Panc1 (cell line): ENCODE measurements around the gene ELL2. TPM values are rescaled to one million over a fixed set of nuclear protein-coding genes. Genes with fewer than 3 reads are reported as not detected.

Source experiments
- ATAC-seq: fragments of 200-7000 bp; cut with Tn5 transposase; 2 replicates; pipeline ENCODE4 v1.9.1; 2020; ENCODE audit warnings: mild to moderate bottlenecking, moderate library complexity
- BruUV-seq: library from RNA; stranded (reverse); fragments of 400-500 nt; replicated peaks from 2 replicates; lab custom pipeline; 2021; lab: Mats Ljungman, UMichigan
- CTCF ChIA-PET: fragments of 300-600 bp; sonication (Branson Sonifier 250); formaldehyde crosslinking; loops from one replicate; lab custom pipeline; 2022; ENCODE audit warnings: antibody characterized with exemption; lab: Charles Lee
- POLR2A ChIA-PET: fragments of 300-600 bp; sonication (Branson Sonifier 250); formaldehyde crosslinking; loops from one replicate; lab custom pipeline; 2022; ENCODE audit warnings: antibody characterized with exemption; lab: Charles Lee
- DNase-seq: peaks from one replicate; pipeline ENCODE4 v3.0.0-alpha.2; 2010; ENCODE audit warnings: low read depth, low spot score
- H3K27ac ChIP-seq: 2 replicates; pipeline ENCODE4 v1.5.1; 2011; ENCODE audit warnings: mild to moderate bottlenecking, low read length, inconsistent platforms
- H3K27me3 ChIP-seq: fragments of 200-500 bp; sonication (Bioruptor generic); 2 replicates; pipeline ENCODE4 v1.6.0; 2014; ENCODE audit warnings: low read length, inconsistent platforms; ENCODE audit not compliant: control insufficient read depth, insufficient read depth
- H3K36me3 ChIP-seq: fragments of 200-500 bp; sonication (Bioruptor generic); 2 replicates; pipeline ENCODE4 v1.5.1; 2014; ENCODE audit warnings: inconsistent platforms, mild to moderate bottlenecking, low read length, moderate library complexity; ENCODE audit not compliant: control insufficient read depth, insufficient read depth
- H3K4me1 ChIP-seq: 2 replicates; pipeline ENCODE4 v1.5.1; 2011; ENCODE audit warnings: inconsistent platforms, mild to moderate bottlenecking, low read length, moderate library complexity; ENCODE audit not compliant: control insufficient read depth, insufficient read depth
- H3K4me3 ChIP-seq, 2 experiments: 2 replicates each; pipeline ENCODE4 v1.5.1; 2011 to 2012; ENCODE audit warnings: low read depth in 2 of 2, low read length in 2 of 2, mild to moderate bottlenecking in 2 of 2, inconsistent platforms in 1 of 2, moderate library complexity in 1 of 2
- H3K9me3 ChIP-seq: fragments of 200-500 bp; sonication (Bioruptor generic); 2 replicates; pipeline ENCODE4 v1.5.1; 2014; ENCODE audit warnings: low read depth, mild to moderate bottlenecking, inconsistent platforms, low read length, moderate library complexity; ENCODE audit not compliant: control insufficient read depth, insufficient read depth
- CTCF ChIP-seq: fragments of 450-650 bp; IDR thresholded peaks from 2 replicates; pipeline ENCODE4 v1.5.1; 2017; ENCODE audit warnings: mild to moderate bottlenecking
- POLR2AphosphoS5 ChIP-seq: IDR thresholded peaks from 2 replicates; pipeline ENCODE4 v1.6.1; 2012; ENCODE audit warnings: mild to moderate bottlenecking, low read depth, low read length, moderate library complexity
- REST ChIP-seq, 2 experiments: IDR thresholded peaks; 2 replicates each; pipeline ENCODE4 v1.6.1; 2011 to 2012; ENCODE audit warnings: low read depth in 2 of 2, control low read depth in 1 of 2, low read length in 1 of 2, mild to moderate bottlenecking in 1 of 2, moderate library complexity in 1 of 2; ENCODE audit not compliant: insufficient read depth in 1 of 2
- SIN3A ChIP-seq: IDR thresholded peaks from 2 replicates; pipeline ENCODE4 v1.6.1; 2012; ENCODE audit warnings: low read depth, mild to moderate bottlenecking, low read length, moderate library complexity, borderline replicate concordance; ENCODE audit not compliant: insufficient read depth
- TCF7L2 ChIP-seq: IDR thresholded peaks from 2 replicates; pipeline ENCODE4 v1.6.1; 2011; ENCODE audit warnings: mild to moderate bottlenecking, low read depth, low read length, inconsistent platforms
- in situ Hi-C: cut with HindIII; loops from 2 replicates; pipeline ENCODE4 v1.10.0; 2016; ENCODE audit warnings: low sequenced_read_pairs, low pct_unique_long_range_greater_than_20kb
- intact Hi-C: fragments of 100-400 bp; cut with micrococcal nuclease; formaldehyde crosslinking; loops from one replicate; pipeline ENCODE4 v1.10.0; 2022; ENCODE audit not compliant: unreplicated experiment
- total RNA-seq: library from RNA; stranded (reverse); gene quantifications from one replicate; pipeline ENCODE4 v1.2.1, GENCODE V29; 2021; ENCODE audit not compliant: unreplicated experiment

ELL2 gene
- total RNA-seq, 1 experiment from 2014 or later: 68.5 TPM

- no peaks in the 10 kb centered on the region for H3K36me3 ChIP-seq
- H3K9me3 ChIP-seq: no peaks in the 10 kb centered on the region
- H3K4me1 ChIP-seq: peaks cover 5% of the 10 kb centered on the region
- H3K27ac ChIP-seq: no peak overlapping the region
- ChIA-PET CTCF (interaction anchor here (0.6 kb wide), 1 partner anchor 402 kb away, joined by 4 read pairs; no protein-coding TSS in a partner anchor), POLR2A (no interaction called here)
- H3K27me3 ChIP-seq: no peaks in the 10 kb centered on the region
- intact Hi-C loops (no loop called here), in situ Hi-C loops (no loop called here)
- ATAC-seq (no peak), DNase-seq (no peak)
- no peak overlapping the region for H3K4me3 ChIP-seq
- BruUV-seq: no TSS peak
- TF ChIP-seq TCF7L2: no peak
- TF ChIP-seq SIN3A: no peak
- TF ChIP-seq POLR2AphosphoS5: no peak
- no peak for TF ChIP-seq CTCF
- TF ChIP-seq REST (IDR thresholded peaks at IDR 0.05; ENCODE audit: insufficient read depth in 1 of 2, low read depth in 2 of 2, low read length in 1 of 2): no peak
Observed at GRCh38 chr5:95836544-95836943, 125.1 kb downstream of the ELL2 start.

GRCh38 chr5:95835682-95836385 is 125.8 kb downstream of the ELL2 start:
- Histone ChIP-seq H3K4me1 (peaks cover 5% of the 10 kb centered on the region), H3K9me3 (no peaks in the 10 kb centered on the region), H3K27ac (no peak overlapping the region; the same call in 1 of the 2 replicates), H3K27me3 (no peaks in the 10 kb centered on the region), H3K36me3 (no peaks in the 10 kb centered on the region), H3K4me3 (no peak overlapping the region)
- ATAC-seq (no peak), DNase-seq (no peak)
- in situ Hi-C loops: no loop called here
- BruUV-seq: no TSS peak
- intact Hi-C loops: no loop called here
- ChIA-PET POLR2A (no interaction called here), CTCF (no interaction called here)
- TF ChIP-seq CTCF (no peak), REST (IDR thresholded peaks at IDR 0.05; ENCODE audit: insufficient read depth in 1 of 2, low read depth in 2 of 2, low read length in 1 of 2) (no peak), TCF7L2 (no peak), SIN3A (no peak), POLR2AphosphoS5 (no peak)
